Left lobe of liver (tissue), 1 donor: ENCODE data around the gene STAT4. TPM values are rescaled to one million over a fixed set of nuclear protein-coding genes. Genes with fewer than 3 reads are reported as not detected.

Experiments
- total RNA-seq: library from RNA; stranded (reverse); gene quantifications from one replicate; pipeline ENCODE4 v1.2.1, GENCODE V29; 2021
- donor health status: DM: no; HTN: yes; CAD: no.

STAT4 gene
- total RNA-seq, 1 donor from 2014 or later, result 0.98 TPM

Other genes with a start within 250 kb of the STAT4 start
- 26.1 TPM for gene STAT1, start 136.8 kb downstream of the STAT4 start, total RNA-seq
- 195 TPM for gene MYO1B, start 94.4 kb upstream of the STAT4 start, total RNA-seq